Endometrium (tissue), 2 donors: ENCODE measurements around the gene FRY.
A peak's percentile ranks its signal among the peaks of the same experiment; 100 is the strongest.

Source experiments
- FAIRE-seq: peaks from 2 replicates; lab custom pipeline; 2012; peaks lifted over from hg19 to GRCh38; lab: Jason Lieb, UNC
- donor health status: control.
- donor health status: control.

FRY gene

GRCh38 chr13:32134241-32135055, 102.9 kb downstream of the FRY start:
- no peak for FAIRE-seq

- no peak for FAIRE-seq
Measured at GRCh38 chr13:32135056-32135390, 103.4 kb downstream of the FRY start.

GRCh38 chr13:32135655-32136054, 104.1 kb downstream of the FRY start:
- FAIRE-seq: no peak

- no peak for FAIRE-seq
Measured at GRCh38 chr13:32136061-32136460, 104.5 kb downstream of the FRY start.

GRCh38 chr13:32136716-32137115, 105.1 kb downstream of the FRY start:
- no peak for FAIRE-seq

GRCh38 chr13:32139251-32139650, 107.7 kb downstream of the FRY start:
- FAIRE-seq: no peak

GRCh38 chr13:32140109-32140508, 108.5 kb downstream of the FRY start:
- no peak for FAIRE-seq

GRCh38 chr13:32141462-32141861, 109.9 kb downstream of the FRY start:
- no peak for FAIRE-seq

GRCh38 chr13:32142115-32142514, 110.5 kb downstream of the FRY start:
- FAIRE-seq: no peak

- no peak for FAIRE-seq
Measured at GRCh38 chr13:32142956-32143375, 111.4 kb downstream of the FRY start.

GRCh38 chr13:32147193-32147592, 115.6 kb downstream of the FRY start:
- FAIRE-seq: no peak

- peak; percentile 80 for FAIRE-seq
Measured at GRCh38 chr13:32147976-32148375, 116.4 kb downstream of the FRY start.

GRCh38 chr13:32150239-32150638, 118.7 kb downstream of the FRY start:
- FAIRE-seq: no peak

- FAIRE-seq: no peak
Measured at GRCh38 chr13:32150794-32151193, 119.2 kb downstream of the FRY start.

- no peak for FAIRE-seq
Measured at GRCh38 chr13:32151240-32151639, 119.7 kb downstream of the FRY start.

GRCh38 chr13:32153056-32153455, 121.5 kb downstream of the FRY start:
- no peak for FAIRE-seq

- peak; percentile 98 for FAIRE-seq
Measured at GRCh38 chr13:32159137-32159869, 127.7 kb downstream of the FRY start.

GRCh38 chr13:32162395-32163005, 130.9 kb downstream of the FRY start:
- FAIRE-seq: no peak

- FAIRE-seq: no peak
Measured at GRCh38 chr13:32164622-32165268, 133.2 kb downstream of the FRY start.

GRCh38 chr13:32165796-32166195, 134.2 kb downstream of the FRY start:
- FAIRE-seq: no peak

- FAIRE-seq: no peak
Measured at GRCh38 chr13:32168131-32168530, 136.6 kb downstream of the FRY start.

GRCh38 chr13:32170841-32171240, 139.3 kb downstream of the FRY start:
- FAIRE-seq: no peak

- FAIRE-seq: no peak
Measured at GRCh38 chr13:32173881-32174280, 142.3 kb downstream of the FRY start.
